Right lobe of liver (tissue), 4 donors: Measurements from ENCODE around the gene ALPK3.

Experiments
- POLR2A ChIP-seq: fragments of 450-650 bp; IDR thresholded peaks from one replicate; pipeline ENCODE4 v1.6.1; 2017; ENCODE audit warnings: antibody characterized with exemption, mild to moderate bottlenecking
- TF ChIP-seq, protein P1 (sequence below), 4 donors: fragments of 200-600 bp in 3 of 4; fragments of 450-650 bp in 1 of 4; IDR thresholded peaks; one replicate each; pipeline versions ENCODE4 v1.5.1 to v1.8.0; 2016 to 2022; ENCODE audit warnings: antibody characterized with exemption in 4 of 4, mild to moderate bottlenecking in 2 of 4
- donor health status: DM: no; HTN: no; CAD: no.
- donor health status: DM: no; HTN: no; CAD: no.
- donor health status: DM: no; HTN: yes; CAD: no.

DNA sequence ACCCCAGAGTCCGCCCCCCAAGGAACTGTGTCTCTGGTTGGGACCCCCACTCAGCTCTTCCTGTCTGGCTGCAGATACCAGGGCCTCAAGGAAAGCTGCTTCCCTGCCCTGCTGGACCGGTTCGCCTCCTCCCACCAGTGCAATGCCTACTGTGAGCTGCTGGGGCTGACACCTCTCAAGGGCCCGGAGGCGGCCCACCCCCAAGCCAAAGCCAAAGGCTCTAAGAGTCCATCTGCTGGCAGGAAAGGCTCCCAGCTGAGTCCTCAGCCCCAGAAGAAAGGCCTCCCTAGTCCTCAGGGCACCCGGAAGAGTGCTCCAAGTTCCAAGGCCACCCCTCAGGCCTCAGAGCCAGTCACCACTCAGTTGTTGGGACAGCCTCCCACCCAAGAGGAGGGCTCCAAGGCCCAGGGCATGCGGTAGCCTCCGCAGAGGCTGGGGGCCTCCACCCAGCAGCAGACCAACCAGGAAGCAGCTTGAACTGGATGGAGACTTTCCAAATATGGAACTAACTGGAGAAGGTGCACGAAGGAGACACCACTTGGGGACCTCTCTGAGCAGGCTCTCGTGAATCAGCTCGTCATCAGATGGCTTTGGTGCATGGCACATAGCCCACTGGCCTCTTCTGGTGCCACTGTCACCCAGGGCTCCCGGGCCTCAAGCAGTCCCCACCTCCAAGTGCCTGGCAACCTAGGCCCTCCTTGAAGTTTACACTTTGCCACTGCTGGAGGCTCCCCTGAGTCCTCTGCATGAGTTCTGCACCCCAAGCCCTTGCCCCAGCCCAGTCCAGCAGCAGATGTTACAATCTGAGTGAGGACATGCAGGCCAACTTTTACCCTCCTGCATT lies 51.1 kb downstream of the ALPK3 start:
- TF ChIP-seq, protein P1, sequence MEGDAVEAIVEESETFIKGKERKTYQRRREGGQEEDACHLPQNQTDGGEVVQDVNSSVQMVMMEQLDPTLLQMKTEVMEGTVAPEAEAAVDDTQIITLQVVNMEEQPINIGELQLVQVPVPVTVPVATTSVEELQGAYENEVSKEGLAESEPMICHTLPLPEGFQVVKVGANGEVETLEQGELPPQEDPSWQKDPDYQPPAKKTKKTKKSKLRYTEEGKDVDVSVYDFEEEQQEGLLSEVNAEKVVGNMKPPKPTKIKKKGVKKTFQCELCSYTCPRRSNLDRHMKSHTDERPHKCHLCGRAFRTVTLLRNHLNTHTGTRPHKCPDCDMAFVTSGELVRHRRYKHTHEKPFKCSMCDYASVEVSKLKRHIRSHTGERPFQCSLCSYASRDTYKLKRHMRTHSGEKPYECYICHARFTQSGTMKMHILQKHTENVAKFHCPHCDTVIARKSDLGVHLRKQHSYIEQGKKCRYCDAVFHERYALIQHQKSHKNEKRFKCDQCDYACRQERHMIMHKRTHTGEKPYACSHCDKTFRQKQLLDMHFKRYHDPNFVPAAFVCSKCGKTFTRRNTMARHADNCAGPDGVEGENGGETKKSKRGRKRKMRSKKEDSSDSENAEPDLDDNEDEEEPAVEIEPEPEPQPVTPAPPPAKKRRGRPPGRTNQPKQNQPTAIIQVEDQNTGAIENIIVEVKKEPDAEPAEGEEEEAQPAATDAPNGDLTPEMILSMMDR (IDR thresholded peaks at IDR 0.05), result no peak
- no peak for TF ChIP-seq POLR2A
